ENCODE data around the gene FLYWCH1.

DNA sequence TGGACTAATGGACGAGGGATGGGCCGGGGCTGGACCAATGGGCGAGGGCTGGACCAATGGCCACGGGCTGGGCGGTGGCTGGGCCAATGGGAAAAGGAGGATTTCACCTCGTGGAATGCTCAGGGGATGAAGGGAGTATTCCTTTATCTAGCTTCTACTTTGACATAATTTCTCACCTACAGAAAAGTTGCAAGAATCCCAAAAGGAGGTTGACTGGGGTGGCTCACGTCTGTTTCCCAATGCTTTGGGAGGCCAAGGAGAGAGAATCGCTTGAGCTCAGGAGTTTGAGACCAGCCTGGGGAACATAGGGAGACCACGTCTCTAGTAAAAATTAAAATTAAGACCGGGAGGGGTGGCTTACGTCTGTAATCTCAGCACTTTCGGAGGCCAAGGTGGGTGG lies 5.7 kb upstream of the FLYWCH1 start:
- no peak for TF ChIP-seq CTCF (IDR thresholded peaks at IDR 0.05; ENCODE audit: extremely low read depth in 1 of 2, insufficient read depth in 1 of 2, low read depth in 1 of 2, low read length in 2 of 2)
- no peak for TF ChIP-seq EZH2 (IDR thresholded peaks at IDR 0.05; ENCODE audit: borderline replicate concordance, low read depth, low read length, severe bottlenecking)
- no peak for TF ChIP-seq FOS (IDR thresholded peaks at IDR 0.05; ENCODE audit: borderline replicate concordance, insufficient read depth, low read length)
- no peak for TF ChIP-seq MAX (IDR thresholded peaks at IDR 0.05; ENCODE audit: insufficient read depth, insufficient read length)

All from endothelial cell of umbilical vein (primary cell).